HL-60 (cell line): Measurements from ENCODE around the gene CLDN9.

Experiments
- GABPA ChIP-seq: IDR thresholded peaks from 2 replicates; pipeline ENCODE4 v1.6.1; 2012; ENCODE audit warnings: low read depth
- POLR2AphosphoS5 ChIP-seq: IDR thresholded peaks from 2 replicates; pipeline ENCODE4 v1.6.1; 2012; ENCODE audit warnings: low read depth
- TF ChIP-seq, protein P1 (sequence below): IDR thresholded peaks from one replicate; pipeline ENCODE4 v1.5.1; 2011; ENCODE audit warnings: low read length, control low read depth, inconsistent platforms; ENCODE audit not compliant: insufficient read depth

DNA sequence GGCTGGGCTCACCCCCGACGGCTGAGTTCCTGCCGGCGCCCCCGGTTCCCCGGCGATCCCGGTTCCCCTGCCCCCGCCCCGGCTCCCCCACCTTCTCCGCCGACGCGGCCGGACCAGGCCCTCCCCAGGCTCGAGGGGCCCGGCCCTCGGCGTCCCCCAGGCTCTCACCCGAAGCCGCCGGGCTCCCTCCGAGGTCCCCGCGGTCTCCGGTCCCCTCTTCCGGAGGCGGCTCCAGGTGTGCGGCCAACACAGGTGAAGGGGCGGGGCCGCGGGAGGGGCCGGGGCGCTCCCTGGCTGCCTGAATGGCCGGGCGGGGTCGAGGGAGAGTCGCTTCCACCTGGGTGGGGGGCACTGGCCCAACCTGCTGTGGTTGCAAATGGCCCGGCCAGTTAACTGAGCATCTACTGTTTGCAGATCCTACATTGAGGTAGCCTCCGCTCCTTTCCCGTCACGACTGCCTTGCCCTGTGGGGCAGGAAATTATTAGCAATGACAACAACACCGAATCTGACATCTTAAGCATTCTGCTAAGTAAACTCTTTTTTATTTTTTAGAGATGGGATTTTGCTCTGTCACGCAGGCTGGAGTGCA, 24.1 kb downstream of the CLDN9 start, which contains the start of gene BICDL2:
- TF ChIP-seq, protein P1, sequence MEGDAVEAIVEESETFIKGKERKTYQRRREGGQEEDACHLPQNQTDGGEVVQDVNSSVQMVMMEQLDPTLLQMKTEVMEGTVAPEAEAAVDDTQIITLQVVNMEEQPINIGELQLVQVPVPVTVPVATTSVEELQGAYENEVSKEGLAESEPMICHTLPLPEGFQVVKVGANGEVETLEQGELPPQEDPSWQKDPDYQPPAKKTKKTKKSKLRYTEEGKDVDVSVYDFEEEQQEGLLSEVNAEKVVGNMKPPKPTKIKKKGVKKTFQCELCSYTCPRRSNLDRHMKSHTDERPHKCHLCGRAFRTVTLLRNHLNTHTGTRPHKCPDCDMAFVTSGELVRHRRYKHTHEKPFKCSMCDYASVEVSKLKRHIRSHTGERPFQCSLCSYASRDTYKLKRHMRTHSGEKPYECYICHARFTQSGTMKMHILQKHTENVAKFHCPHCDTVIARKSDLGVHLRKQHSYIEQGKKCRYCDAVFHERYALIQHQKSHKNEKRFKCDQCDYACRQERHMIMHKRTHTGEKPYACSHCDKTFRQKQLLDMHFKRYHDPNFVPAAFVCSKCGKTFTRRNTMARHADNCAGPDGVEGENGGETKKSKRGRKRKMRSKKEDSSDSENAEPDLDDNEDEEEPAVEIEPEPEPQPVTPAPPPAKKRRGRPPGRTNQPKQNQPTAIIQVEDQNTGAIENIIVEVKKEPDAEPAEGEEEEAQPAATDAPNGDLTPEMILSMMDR = no peak
- TF ChIP-seq GABPA (no peak), POLR2AphosphoS5 (no peak)
